HTERT RPE-1 (cell line): ENCODE measurements around the gene FBXO22.
"Not testable (repeated sequence)": the region's sequence is repeated elsewhere in the genome, so short reads cannot be mapped to it uniquely, and the experiment has no call there.

Source experiments
- in situ Hi-C: fragments of 300-500 bp; cut with MboI; formaldehyde crosslinking; loops from 4 replicates; pipeline ENCODE4 v1.14.3; 2020; ENCODE audit warnings: low sequenced_read_pairs

FBXO22 gene

GRCh38 chr15:75903331-75904239 is at the start of gene FBXO22:
FBXO22 (plus strand) TSS chr15:75903878; CDS start chr15:75903964, 86 bp downstream.
- in situ Hi-C loops: no loop called here

- in situ Hi-C loops: no loop called here
Observed at GRCh38 chr15:75857886-75858285, 45.8 kb upstream of the FBXO22 start.

GRCh38 chr15:75861750-75862402 is 41.8 kb upstream of the FBXO22 start:
- in situ Hi-C loops: no loop called here

- in situ Hi-C loops: no loop called here
Observed at GRCh38 chr15:75862796-75863195, 40.9 kb upstream of the FBXO22 start.

GRCh38 chr15:75864213-75865059 is 39.2 kb upstream of the FBXO22 start:
- in situ Hi-C loops: no loop called here

GRCh38 chr15:75866045-75866444 is 37.6 kb upstream of the FBXO22 start:
- in situ Hi-C loops: not testable (repeated sequence)

GRCh38 chr15:75866916-75867315 is 36.8 kb upstream of the FBXO22 start:
- in situ Hi-C loops: no loop called here

GRCh38 chr15:75867449-75867848 is 36.2 kb upstream of the FBXO22 start:
- in situ Hi-C loops: no loop called here

GRCh38 chr15:75868019-75868418 is 35.7 kb upstream of the FBXO22 start:
- in situ Hi-C loops: no loop called here

GRCh38 chr15:75869446-75869845 is 34.2 kb upstream of the FBXO22 start:
- in situ Hi-C loops: no loop called here

GRCh38 chr15:75871589-75871988 is 32.1 kb upstream of the FBXO22 start:
- in situ Hi-C loops: not testable (repeated sequence)

- in situ Hi-C loops: no loop called here
Observed at GRCh38 chr15:75872403-75872990, 31.2 kb upstream of the FBXO22 start.

- in situ Hi-C loops: no loop called here
Observed at GRCh38 chr15:75884041-75884440, 19.6 kb upstream of the FBXO22 start.

GRCh38 chr15:75887178-75887577 is 16.5 kb upstream of the FBXO22 start:
- in situ Hi-C loops: no loop called here

- in situ Hi-C loops: no loop called here
Observed at GRCh38 chr15:75891895-75892294, 11.8 kb upstream of the FBXO22 start.

GRCh38 chr15:75895731-75896130 is 7.9 kb upstream of the FBXO22 start:
- in situ Hi-C loops: no loop called here

- in situ Hi-C loops: no loop called here
Observed at GRCh38 chr15:75900577-75900976, 3.1 kb upstream of the FBXO22 start.

GRCh38 chr15:75902129-75902557 is 1.5 kb upstream of the FBXO22 start:
- in situ Hi-C loops: no loop called here

- in situ Hi-C loops: no loop called here
Observed at GRCh38 chr15:75905231-75905630, 1.6 kb downstream of the FBXO22 start.

GRCh38 chr15:75910355-75910754 is 6.7 kb downstream of the FBXO22 start:
- in situ Hi-C loops: not testable (repeated sequence)

GRCh38 chr15:75916978-75917377 is 13.3 kb downstream of the FBXO22 start:
- in situ Hi-C loops: no loop called here
